HepG2 (cell line): ENCODE results near the gene SLC22A23. TPM values are rescaled to one million over a fixed set of nuclear protein-coding genes. Genes with fewer than 3 reads are reported as not detected.
A peak's percentile ranks its signal among the peaks of the same experiment; 100 is the strongest.

ENCODE experiments used
- ARNT2 ChIP-seq: sonication (generic); formaldehyde crosslinking; IDR thresholded peaks from 2 replicates; pipeline ENCODE4 v1.8.0; 2022; ENCODE audit warnings: mild to moderate bottlenecking, low read depth, missing genetic modification reagents, moderate library complexity
- ARNTL ChIP-seq: sonication (generic); formaldehyde crosslinking; IDR thresholded peaks from 2 replicates; pipeline ENCODE4 v1.4.0; 2020; ENCODE audit warnings: mild to moderate bottlenecking, missing genetic modification reagents
- DBP ChIP-seq: sonication (generic); formaldehyde crosslinking; IDR thresholded peaks from 2 replicates; pipeline ENCODE4 v1.4.0; 2020; ENCODE audit warnings: missing genetic modification reagents; ENCODE audit errors: not compliant biosample characterization
- DR1 ChIP-seq: sonication (generic); formaldehyde crosslinking; IDR thresholded peaks from 2 replicates; pipeline ENCODE4 v1.8.0; 2021; ENCODE audit warnings: mild to moderate bottlenecking, missing genetic modification reagents, inconsistent platforms
- FOXK2 ChIP-seq: fragments of 450-650 bp; IDR thresholded peaks from 2 replicates; pipeline ENCODE4 v1.6.1; 2016
- HIVEP1 ChIP-seq: sonication (generic); formaldehyde crosslinking; IDR thresholded peaks from 2 replicates; pipeline ENCODE4 v1.4.0; 2020; ENCODE audit warnings: mild to moderate bottlenecking, missing genetic modification reagents
- HMGXB4 ChIP-seq, 2 experiments: sonication (generic) in 1 of 2; formaldehyde crosslinking in 1 of 2; IDR thresholded peaks; 2 replicates each; pipeline versions ENCODE4 v1.4.0 to v1.6.1; 2018 to 2020; ENCODE audit warnings: missing genetic modification reagents in 2 of 2, borderline replicate concordance in 1 of 2, low read depth in 1 of 2, mild to moderate bottlenecking in 1 of 2, missing biosample characterization in 1 of 2
- MEF2D ChIP-seq: sonication (generic); formaldehyde crosslinking; IDR thresholded peaks from 2 replicates; pipeline ENCODE4 v1.5.1; 2020; ENCODE audit warnings: mild to moderate bottlenecking, missing genetic modification reagents
- MYC ChIP-seq: sonication (generic); formaldehyde crosslinking; IDR thresholded peaks from 2 replicates; pipeline ENCODE4 v1.9.0; 2021; ENCODE audit warnings: missing genetic modification reagents, borderline replicate concordance
- NR0B2 ChIP-seq: sonication (generic); formaldehyde crosslinking; IDR thresholded peaks from 2 replicates; pipeline ENCODE4 v1.4.0; 2020; ENCODE audit warnings: mild to moderate bottlenecking, missing genetic modification reagents
- ONECUT2 ChIP-seq: sonication (generic); formaldehyde crosslinking; IDR thresholded peaks from 2 replicates; pipeline ENCODE4 v1.4.0; 2020; ENCODE audit warnings: missing genetic modification reagents
- SALL1 ChIP-seq: sonication (generic); formaldehyde crosslinking; IDR thresholded peaks from 2 replicates; pipeline ENCODE4 v1.8.0; 2022; ENCODE audit warnings: mild to moderate bottlenecking, missing genetic modification reagents
- THYN1 ChIP-seq: sonication (generic); formaldehyde crosslinking; IDR thresholded peaks from 2 replicates; pipeline ENCODE4 v1.8.1; 2023; ENCODE audit warnings: low read depth, mild to moderate bottlenecking, moderate library complexity, missing genetic modification reagents, borderline replicate concordance
- polyA plus RNA-seq, 8 experiments: library from polyadenylated mRNA; depleted of rRNA in 3 of 8; stranded (reverse) in 7 of 8; unstranded in 1 of 8; fragments of >200 nt; fragmentation: Illumina TruSeq in 4 of 8; extraction: Trizol in 4 of 8; gene quantifications; 2 replicates each; pipeline versions ENCODE4 v1.2.1 to v1.2.3, GENCODE V29; 2011 to 2016; ENCODE audit warnings: low read depth in 4 of 8, missing spikeins in 1 of 8, mixed read lengths in 1 of 8; ENCODE audit not compliant: insufficient read depth in 1 of 8
- total RNA-seq, 5 experiments: library from RNA; depleted of rRNA; stranded (reverse); fragments of >200 nt; fragmentation: Illumina TruSeq; extraction: Trizol; gene quantifications; 2 replicates each; pipeline ENCODE4 v1.2.3, GENCODE V29; 2016; ENCODE audit warnings: low read depth in 1 of 5
- TF ChIP-seq, protein P1 (sequence below): IDR thresholded peaks from 2 replicates; pipeline ENCODE4 v1.6.1; 2018; ENCODE audit warnings: missing genetic modification reagents
- TF ChIP-seq, protein P2 (sequence below): sonication (generic); formaldehyde crosslinking; IDR thresholded peaks from 2 replicates; pipeline ENCODE4 v1.5.1; 2020; ENCODE audit warnings: mild to moderate bottlenecking, missing genetic modification reagents, borderline replicate concordance
- TF ChIP-seq, protein P3 (sequence below): sonication (generic); formaldehyde crosslinking; IDR thresholded peaks from 2 replicates; pipeline ENCODE4 v1.5.1; 2020; ENCODE audit warnings: missing genetic modification reagents, mild to moderate bottlenecking, borderline replicate concordance

Gene SLC22A23
- total and polyA plus RNA-seq, 2 of the 13 experiments (the other 11 are each of a cell fraction or from before 2014, with no cell fraction given) = 11.8 to 17.5 TPM

- TF ChIP-seq DBP (CRISPR knock-in tag) (no peak), NR0B2 (CRISPR knock-in tag) (no peak), HIVEP1 (no peak), MEF2D (0 out of 2 replicates have a peak, but pooled peaks have one; percentile 28), DR1 (CRISPR knock-in tag) (no peak), ARNTL (CRISPR knock-in tag) (no peak), ONECUT2 (no peak), MYC (CRISPR knock-in tag) (no peak), HMGXB4 (CRISPR knock-in tag; IDR thresholded peaks at IDR 0.05; ENCODE audit: borderline replicate concordance in 1 of 2, low read depth in 1 of 2) (peak; percentile 81 to 95), ARNT2 (CRISPR knock-in tag) (no peak), FOXK2 (no peak), SALL1 (CRISPR knock-in tag) (peak; percentile 52; the same call in 1 of the 2 replicates), THYN1 (CRISPR knock-in tag) (no peak)
- TF ChIP-seq, protein P1, sequence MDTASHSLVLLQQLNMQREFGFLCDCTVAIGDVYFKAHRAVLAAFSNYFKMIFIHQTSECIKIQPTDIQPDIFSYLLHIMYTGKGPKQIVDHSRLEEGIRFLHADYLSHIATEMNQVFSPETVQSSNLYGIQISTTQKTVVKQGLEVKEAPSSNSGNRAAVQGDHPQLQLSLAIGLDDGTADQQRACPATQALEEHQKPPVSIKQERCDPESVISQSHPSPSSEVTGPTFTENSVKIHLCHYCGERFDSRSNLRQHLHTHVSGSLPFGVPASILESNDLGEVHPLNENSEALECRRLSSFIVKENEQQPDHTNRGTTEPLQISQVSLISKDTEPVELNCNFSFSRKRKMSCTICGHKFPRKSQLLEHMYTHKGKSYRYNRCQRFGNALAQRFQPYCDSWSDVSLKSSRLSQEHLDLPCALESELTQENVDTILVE (CRISPR knock-in tag) = peak; percentile 73; the same call in 1 of the 2 replicates
- TF ChIP-seq, protein P2, sequence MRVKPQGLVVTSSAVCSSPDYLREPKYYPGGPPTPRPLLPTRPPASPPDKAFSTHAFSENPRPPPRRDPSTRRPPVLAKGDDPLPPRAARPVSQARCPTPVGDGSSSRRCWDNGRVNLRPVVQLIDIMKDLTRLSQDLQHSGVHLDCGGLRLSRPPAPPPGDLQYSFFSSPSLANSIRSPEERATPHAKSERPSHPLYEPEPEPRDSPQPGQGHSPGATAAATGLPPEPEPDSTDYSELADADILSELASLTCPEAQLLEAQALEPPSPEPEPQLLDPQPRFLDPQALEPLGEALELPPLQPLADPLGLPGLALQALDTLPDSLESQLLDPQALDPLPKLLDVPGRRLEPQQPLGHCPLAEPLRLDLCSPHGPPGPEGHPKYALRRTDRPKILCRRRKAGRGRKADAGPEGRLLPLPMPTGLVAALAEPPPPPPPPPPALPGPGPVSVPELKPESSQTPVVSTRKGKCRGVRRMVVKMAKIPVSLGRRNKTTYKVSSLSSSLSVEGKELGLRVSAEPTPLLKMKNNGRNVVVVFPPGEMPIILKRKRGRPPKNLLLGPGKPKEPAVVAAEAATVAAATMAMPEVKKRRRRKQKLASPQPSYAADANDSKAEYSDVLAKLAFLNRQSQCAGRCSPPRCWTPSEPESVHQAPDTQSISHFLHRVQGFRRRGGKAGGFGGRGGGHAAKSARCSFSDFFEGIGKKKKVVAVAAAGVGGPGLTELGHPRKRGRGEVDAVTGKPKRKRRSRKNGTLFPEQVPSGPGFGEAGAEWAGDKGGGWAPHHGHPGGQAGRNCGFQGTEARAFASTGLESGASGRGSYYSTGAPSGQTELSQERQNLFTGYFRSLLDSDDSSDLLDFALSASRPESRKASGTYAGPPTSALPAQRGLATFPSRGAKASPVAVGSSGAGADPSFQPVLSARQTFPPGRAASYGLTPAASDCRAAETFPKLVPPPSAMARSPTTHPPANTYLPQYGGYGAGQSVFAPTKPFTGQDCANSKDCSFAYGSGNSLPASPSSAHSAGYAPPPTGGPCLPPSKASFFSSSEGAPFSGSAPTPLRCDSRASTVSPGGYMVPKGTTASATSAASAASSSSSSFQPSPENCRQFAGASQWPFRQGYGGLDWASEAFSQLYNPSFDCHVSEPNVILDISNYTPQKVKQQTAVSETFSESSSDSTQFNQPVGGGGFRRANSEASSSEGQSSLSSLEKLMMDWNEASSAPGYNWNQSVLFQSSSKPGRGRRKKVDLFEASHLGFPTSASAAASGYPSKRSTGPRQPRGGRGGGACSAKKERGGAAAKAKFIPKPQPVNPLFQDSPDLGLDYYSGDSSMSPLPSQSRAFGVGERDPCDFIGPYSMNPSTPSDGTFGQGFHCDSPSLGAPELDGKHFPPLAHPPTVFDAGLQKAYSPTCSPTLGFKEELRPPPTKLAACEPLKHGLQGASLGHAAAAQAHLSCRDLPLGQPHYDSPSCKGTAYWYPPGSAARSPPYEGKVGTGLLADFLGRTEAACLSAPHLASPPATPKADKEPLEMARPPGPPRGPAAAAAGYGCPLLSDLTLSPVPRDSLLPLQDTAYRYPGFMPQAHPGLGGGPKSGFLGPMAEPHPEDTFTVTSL (CRISPR knock-in tag) = no peak
- TF ChIP-seq, protein P3, sequence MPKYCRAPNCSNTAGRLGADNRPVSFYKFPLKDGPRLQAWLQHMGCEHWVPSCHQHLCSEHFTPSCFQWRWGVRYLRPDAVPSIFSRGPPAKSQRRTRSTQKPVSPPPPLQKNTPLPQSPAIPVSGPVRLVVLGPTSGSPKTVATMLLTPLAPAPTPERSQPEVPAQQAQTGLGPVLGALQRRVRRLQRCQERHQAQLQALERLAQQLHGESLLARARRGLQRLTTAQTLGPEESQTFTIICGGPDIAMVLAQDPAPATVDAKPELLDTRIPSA (CRISPR knock-in tag) = no peak
Observed at GRCh38 chr6:3251462-3252314, 205.2 kb downstream of the SLC22A23 start (continued).
